DOHH2 (cell line): Measurements from ENCODE around the gene MB21D2.
"Not testable (repeated sequence)": the region's sequence is repeated elsewhere in the genome, so short reads cannot be mapped to it uniquely, and the experiment has no call there.

Experiments
- H3F3A ChIP-seq: fragments of 200-600 bp; sonication (generic), shearing (Covaris generic); 2 replicates; pipeline ENCODE4 v1.6.0; 2016; ENCODE audit warnings: antibody characterized with exemption, mild to moderate bottlenecking; ENCODE audit not compliant: control insufficient read depth, insufficient read depth
- H3K27ac ChIP-seq: fragments of 200-600 bp; sonication (generic); 2 replicates; pipeline ENCODE4 v1.5.1; 2014; ENCODE audit warnings: low read depth, mild to moderate bottlenecking, low read length, moderate library complexity
- H3K27me3 ChIP-seq: fragments of 200-600 bp; sonication (generic); 2 replicates; pipeline ENCODE4 v1.6.1; 2014; ENCODE audit warnings: mild to moderate bottlenecking, low read length, mixed read lengths; ENCODE audit not compliant: control insufficient read depth
- H3K36me3 ChIP-seq: fragments of 200-600 bp; sonication (generic); 2 replicates; pipeline ENCODE4 v1.6.1; 2014; ENCODE audit warnings: mild to moderate bottlenecking, low read length, moderate library complexity, mixed read lengths; ENCODE audit not compliant: control insufficient read depth
- H3K4me1 ChIP-seq: fragments of 200-600 bp; sonication (generic); 2 replicates; pipeline ENCODE4 v1.6.1; 2014; ENCODE audit warnings: mild to moderate bottlenecking, low read length, mixed read lengths; ENCODE audit not compliant: control insufficient read depth
- H3K4me2 ChIP-seq: fragments of 200-600 bp; sonication (generic); 2 replicates; pipeline ENCODE4 v1.6.0; 2014; ENCODE audit warnings: mild to moderate bottlenecking, low read length, moderate library complexity
- H3K4me3 ChIP-seq: fragments of 200-600 bp; sonication (generic); 2 replicates; pipeline ENCODE4 v1.5.1; 2014; ENCODE audit warnings: mild to moderate bottlenecking, low read length, mixed read lengths
- H3K79me2 ChIP-seq: fragments of 200-600 bp; sonication (generic); 2 replicates; pipeline ENCODE4 v1.6.1; 2014; ENCODE audit warnings: mild to moderate bottlenecking, low read length, mixed read lengths; ENCODE audit not compliant: control insufficient read depth
- H3K9me2 ChIP-seq: fragments of 200-600 bp; sonication (generic); replicated peaks from 2 replicates; pipeline ENCODE4 v1.6.1; 2014; ENCODE audit warnings: mild to moderate bottlenecking, low read length, mixed read lengths; ENCODE audit not compliant: control insufficient read depth
- H3K9me3 ChIP-seq: fragments of 200-600 bp; sonication (generic); 2 replicates; pipeline ENCODE4 v1.6.1; 2014; ENCODE audit warnings: antibody characterized with exemption, low read length, mixed read lengths; ENCODE audit not compliant: control insufficient read depth, insufficient read depth
- H4K20me1 ChIP-seq: fragments of 200-600 bp; sonication (generic); 2 replicates; pipeline ENCODE4 v1.6.0; 2014; ENCODE audit warnings: low read depth, mild to moderate bottlenecking, antibody characterized with exemption, low read length, moderate library complexity; ENCODE audit not compliant: control insufficient read depth, insufficient read depth
- CTCF ChIP-seq: fragments of 200-600 bp; sonication (generic); IDR thresholded peaks from one replicate; pipeline ENCODE4 v1.5.1; 2014; ENCODE audit warnings: antibody characterized with exemption, mild to moderate bottlenecking, low read depth, low read length; ENCODE audit not compliant: poor library complexity, severe bottlenecking
- EZH2phosphoT487 ChIP-seq: fragments of 200-600 bp; sonication (generic); IDR thresholded peaks from 2 replicates; pipeline ENCODE4 v1.6.1; 2017; ENCODE audit warnings: borderline replicate concordance, mild to moderate bottlenecking, antibody characterized with exemption, low read length, moderate library complexity, mixed read lengths

MB21D2 gene

GRCh38 chr3:192917404-192918274, at the start of gene MB21D2:
Gene MB21D2, minus strand, starts transcription at chr3:192917856. Its CDS starts 16 bp downstream, at chr3:192917840.
- Histone ChIP-seq H3F3A (no peaks in the 10 kb centered on the region), H3K36me3 (no peaks in the 10 kb centered on the region), H4K20me1 (no peaks in the 10 kb centered on the region), H3K27ac (no peak within 1 kb of the TSS), H3K9me3 (no peaks in the 10 kb centered on the region; the same call in 1 of the 2 replicates), H3K27me3 (peaks cover 20% of the 10 kb centered on the region), H3K4me1 (no peaks in the 10 kb centered on the region), H3K79me2 (no peaks in the 10 kb centered on the region), H3K4me3 (no peak within 1 kb of the TSS), H3K9me2 (no peaks in the 10 kb centered on the region), H3K4me2 (no peak within 1 kb of the TSS)
- TF ChIP-seq EZH2phosphoT487 (no peak), CTCF (no peak)

GRCh38 chr3:192964959-192965719, 47.5 kb upstream of the MB21D2 start:
- H3K27ac ChIP-seq, H3K9me3 ChIP-seq, H3K36me3 ChIP-seq, H3K9me2 ChIP-seq, H4K20me1 ChIP-seq, H3F3A ChIP-seq, H3K4me2 ChIP-seq, H3K4me3 ChIP-seq, H3K79me2 ChIP-seq, H3K27me3 ChIP-seq, H3K4me1 ChIP-seq: not testable (repeated sequence)

GRCh38 chr3:192959773-192960172, 42.1 kb upstream of the MB21D2 start:
- H3K9me3 ChIP-seq: no peaks in the 10 kb centered on the region
- no peaks in the 10 kb centered on the region for H4K20me1 ChIP-seq
- H3K27me3 ChIP-seq: no peaks in the 10 kb centered on the region
- H3K27ac ChIP-seq: no peak overlapping the region
- H3K4me2 ChIP-seq: no peak overlapping the region
- H3K79me2 ChIP-seq: no peaks in the 10 kb centered on the region
- no peaks in the 10 kb centered on the region for H3K36me3 ChIP-seq
- H3K4me1 ChIP-seq: no peaks in the 10 kb centered on the region
- H3K4me3 ChIP-seq: no peak overlapping the region
- TF ChIP-seq CTCF (no peak), EZH2phosphoT487 (no peak)
- no peaks in the 10 kb centered on the region for H3K9me2 ChIP-seq
- H3F3A ChIP-seq: no peaks in the 10 kb centered on the region
